ENCODE data around the gene TXNDC5.

Gene TXNDC5

GRCh38 chr6:7881765-7882500 lies 28.7 kb downstream of the TXNDC5 start:
- H3K9me3 ChIP-seq = no peaks in the 10 kb centered on the region
- H3K4me1 ChIP-seq (ENCODE audit: control insufficient read depth in 1 of 2, insufficient read depth in 1 of 2, low read depth in 1 of 2, low read length in 1 of 2) = no peaks in the 10 kb centered on the region
- no peak for TF ChIP-seq CTCF (IDR thresholded peaks at IDR 0.05)
- no peak overlapping the region for H3K4me3 ChIP-seq (ENCODE audit: low read depth in 1 of 2, low read length in 1 of 2)
- H3K36me3 ChIP-seq = peaks cover 49% of the 10 kb centered on the region
- no peaks in the 10 kb centered on the region for H3K27me3 ChIP-seq
- no peak overlapping the region for H3K27ac ChIP-seq

GRCh38 chr6:7880718-7881107 lies 29.9 kb downstream of the TXNDC5 start:
- no peaks in the 10 kb centered on the region for H3K4me1 ChIP-seq (ENCODE audit: control insufficient read depth in 1 of 2, insufficient read depth in 1 of 2, low read depth in 1 of 2, low read length in 1 of 2)
- H3K9me3 ChIP-seq = no peaks in the 10 kb centered on the region
- H3K27ac ChIP-seq = no peak overlapping the region
- no peak overlapping the region for H3K4me3 ChIP-seq (ENCODE audit: low read depth in 1 of 2, low read length in 1 of 2)
- H3K27me3 ChIP-seq = no peaks in the 10 kb centered on the region
- TF ChIP-seq CTCF (IDR thresholded peaks at IDR 0.05) = no peak
- peaks cover 42% of the 10 kb centered on the region for H3K36me3 ChIP-seq

GRCh38 chr6:7879980-7880717 lies 30.4 kb downstream of the TXNDC5 start:
- no peak for TF ChIP-seq CTCF (IDR thresholded peaks at IDR 0.05)
- Histone ChIP-seq H3K27me3 (no peaks in the 10 kb centered on the region), H3K4me3 (ENCODE audit: low read depth in 1 of 2, low read length in 1 of 2) (no peak overlapping the region), H3K36me3 (peaks cover 36% of the 10 kb centered on the region), H3K9me3 (no peaks in the 10 kb centered on the region), H3K27ac (no peak overlapping the region), H3K4me1 (ENCODE audit: control insufficient read depth in 1 of 2, insufficient read depth in 1 of 2, low read depth in 1 of 2, low read length in 1 of 2) (no peaks in the 10 kb centered on the region)

- no peak overlapping the region for H3K27ac ChIP-seq
- TF ChIP-seq CTCF (IDR thresholded peaks at IDR 0.05) = no peak
Measured at GRCh38 chr6:7879579-7879978, 31.0 kb downstream of the TXNDC5 start.

GRCh38 chr6:7879043-7879442 lies 31.5 kb downstream of the TXNDC5 start:
- no peaks in the 10 kb centered on the region for H3K4me1 ChIP-seq (ENCODE audit: control insufficient read depth in 1 of 2, insufficient read depth in 1 of 2, low read depth in 1 of 2, low read length in 1 of 2)
- H3K27ac ChIP-seq = no peak overlapping the region
- no peaks in the 10 kb centered on the region for H3K9me3 ChIP-seq
- no peaks in the 10 kb centered on the region for H3K27me3 ChIP-seq
- H3K36me3 ChIP-seq = peaks cover 25% of the 10 kb centered on the region
- no peak for TF ChIP-seq CTCF (IDR thresholded peaks at IDR 0.05)
- no peak overlapping the region for H3K4me3 ChIP-seq (ENCODE audit: low read depth in 1 of 2, low read length in 1 of 2)

More at GRCh38 chr6:7879579-7879978, 31.0 kb downstream of the TXNDC5 start:
- Histone ChIP-seq H3K36me3 (peaks cover 30% of the 10 kb centered on the region), H3K9me3 (no peaks in the 10 kb centered on the region), H3K4me1 (ENCODE audit: control insufficient read depth in 1 of 2, insufficient read depth in 1 of 2, low read depth in 1 of 2, low read length in 1 of 2) (no peaks in the 10 kb centered on the region), H3K27me3 (no peaks in the 10 kb centered on the region), H3K4me3 (ENCODE audit: low read depth in 1 of 2, low read length in 1 of 2) (no peak overlapping the region)
